Ishikawa (cell line): ENCODE data around the gene EPOP.

ENCODE experiments used
- CEBPB ChIP-seq: IDR thresholded peaks from 2 replicates; pipeline ENCODE4 v1.6.1; 2012
- CREB1 ChIP-seq: IDR thresholded peaks from 2 replicates; pipeline ENCODE4 v1.6.1; 2012; ENCODE audit warnings: low read depth
- EGR1 ChIP-seq: IDR thresholded peaks from 2 replicates; pipeline ENCODE4 v1.6.1; 2012
- EP300 ChIP-seq: IDR thresholded peaks from 2 replicates; pipeline ENCODE4 v1.6.1; 2012; ENCODE audit warnings: borderline replicate concordance
- FOXM1 ChIP-seq: IDR thresholded peaks from 2 replicates; pipeline ENCODE4 v1.6.1; 2012; ENCODE audit warnings: low read depth, borderline replicate concordance
- NFIC ChIP-seq: IDR thresholded peaks from 2 replicates; pipeline ENCODE4 v1.6.1; 2012
- RAD21 ChIP-seq: IDR thresholded peaks from 2 replicates; pipeline ENCODE4 v1.6.1; 2012; ENCODE audit warnings: low read depth
- TAF1 ChIP-seq: IDR thresholded peaks from 2 replicates; pipeline ENCODE4 v1.6.1; 2012; ENCODE audit warnings: low read depth, mild to moderate bottlenecking
- TCF12 ChIP-seq: IDR thresholded peaks from 2 replicates; pipeline ENCODE4 v1.6.1; 2012; ENCODE audit warnings: low read depth
- TEAD4 ChIP-seq: IDR thresholded peaks from 2 replicates; pipeline ENCODE4 v1.6.1; 2012
- YY1 ChIP-seq: IDR thresholded peaks from 2 replicates; pipeline ENCODE4 v1.6.1; 2012; ENCODE audit warnings: low read depth
- ZBTB7A ChIP-seq: IDR thresholded peaks from 2 replicates; pipeline ENCODE4 v1.6.1; 2012; ENCODE audit warnings: low read depth
- TF ChIP-seq, protein P1 (sequence below): IDR thresholded peaks from 2 replicates; pipeline ENCODE4 v1.6.1; 2012
- TF ChIP-seq, protein P2 (sequence below): IDR thresholded peaks from 2 replicates; pipeline ENCODE4 v1.6.1; 2012; ENCODE audit warnings: low read depth, mild to moderate bottlenecking
- TF ChIP-seq, protein P3 (sequence below): IDR thresholded peaks from 2 replicates; pipeline ENCODE4 v1.6.1; 2012

The EPOP gene

DNA sequence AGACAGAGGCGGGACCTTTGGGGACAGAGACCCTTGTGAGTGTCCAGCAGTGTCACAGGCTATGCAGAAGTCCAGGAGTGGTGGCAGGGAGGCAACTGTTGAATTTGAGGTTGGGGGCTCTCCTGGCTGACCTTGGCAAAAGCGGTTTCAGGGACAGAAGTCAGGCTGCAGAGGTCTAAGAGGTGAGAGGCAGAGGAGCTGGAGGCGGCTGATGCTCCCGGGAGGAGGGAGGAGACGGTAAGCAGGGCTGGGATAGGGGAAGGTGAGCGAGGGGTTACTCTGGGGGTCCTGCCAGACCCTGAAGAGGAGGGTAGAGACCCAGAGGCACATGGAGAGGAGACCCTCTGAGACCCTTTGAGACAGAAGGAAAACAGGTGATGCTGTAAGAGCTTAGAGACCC lies 5.2 kb downstream of the EPOP start:
- no peak for TF ChIP-seq YY1
- no peak for TF ChIP-seq EGR1
- no peak for TF ChIP-seq FOXM1
- TF ChIP-seq, protein P1, sequence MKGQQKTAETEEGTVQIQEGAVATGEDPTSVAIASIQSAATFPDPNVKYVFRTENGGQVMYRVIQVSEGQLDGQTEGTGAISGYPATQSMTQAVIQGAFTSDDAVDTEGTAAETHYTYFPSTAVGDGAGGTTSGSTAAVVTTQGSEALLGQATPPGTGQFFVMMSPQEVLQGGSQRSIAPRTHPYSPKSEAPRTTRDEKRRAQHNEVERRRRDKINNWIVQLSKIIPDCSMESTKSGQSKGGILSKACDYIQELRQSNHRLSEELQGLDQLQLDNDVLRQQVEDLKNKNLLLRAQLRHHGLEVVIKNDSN: no peak
- TF ChIP-seq TAF1: no peak
- TF ChIP-seq, protein P2, sequence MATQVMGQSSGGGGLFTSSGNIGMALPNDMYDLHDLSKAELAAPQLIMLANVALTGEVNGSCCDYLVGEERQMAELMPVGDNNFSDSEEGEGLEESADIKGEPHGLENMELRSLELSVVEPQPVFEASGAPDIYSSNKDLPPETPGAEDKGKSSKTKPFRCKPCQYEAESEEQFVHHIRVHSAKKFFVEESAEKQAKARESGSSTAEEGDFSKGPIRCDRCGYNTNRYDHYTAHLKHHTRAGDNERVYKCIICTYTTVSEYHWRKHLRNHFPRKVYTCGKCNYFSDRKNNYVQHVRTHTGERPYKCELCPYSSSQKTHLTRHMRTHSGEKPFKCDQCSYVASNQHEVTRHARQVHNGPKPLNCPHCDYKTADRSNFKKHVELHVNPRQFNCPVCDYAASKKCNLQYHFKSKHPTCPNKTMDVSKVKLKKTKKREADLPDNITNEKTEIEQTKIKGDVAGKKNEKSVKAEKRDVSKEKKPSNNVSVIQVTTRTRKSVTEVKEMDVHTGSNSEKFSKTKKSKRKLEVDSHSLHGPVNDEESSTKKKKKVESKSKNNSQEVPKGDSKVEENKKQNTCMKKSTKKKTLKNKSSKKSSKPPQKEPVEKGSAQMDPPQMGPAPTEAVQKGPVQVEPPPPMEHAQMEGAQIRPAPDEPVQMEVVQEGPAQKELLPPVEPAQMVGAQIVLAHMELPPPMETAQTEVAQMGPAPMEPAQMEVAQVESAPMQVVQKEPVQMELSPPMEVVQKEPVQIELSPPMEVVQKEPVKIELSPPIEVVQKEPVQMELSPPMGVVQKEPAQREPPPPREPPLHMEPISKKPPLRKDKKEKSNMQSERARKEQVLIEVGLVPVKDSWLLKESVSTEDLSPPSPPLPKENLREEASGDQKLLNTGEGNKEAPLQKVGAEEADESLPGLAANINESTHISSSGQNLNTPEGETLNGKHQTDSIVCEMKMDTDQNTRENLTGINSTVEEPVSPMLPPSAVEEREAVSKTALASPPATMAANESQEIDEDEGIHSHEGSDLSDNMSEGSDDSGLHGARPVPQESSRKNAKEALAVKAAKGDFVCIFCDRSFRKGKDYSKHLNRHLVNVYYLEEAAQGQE: no peak
- no peak for TF ChIP-seq CEBPB
- TF ChIP-seq, protein P3, sequence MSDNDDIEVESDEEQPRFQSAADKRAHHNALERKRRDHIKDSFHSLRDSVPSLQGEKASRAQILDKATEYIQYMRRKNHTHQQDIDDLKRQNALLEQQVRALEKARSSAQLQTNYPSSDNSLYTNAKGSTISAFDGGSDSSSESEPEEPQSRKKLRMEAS: no peak
- no peak for TF ChIP-seq TCF12
- TF ChIP-seq NFIC: no peak
- no peak for TF ChIP-seq CREB1
- no peak for TF ChIP-seq TEAD4
- TF ChIP-seq EP300: no peak
- no peak for TF ChIP-seq ZBTB7A
- TF ChIP-seq RAD21: no peak

- TF ChIP-seq CREB1: no peak
- no peak for TF ChIP-seq ZBTB7A
- TF ChIP-seq, protein P3: no peak
- TF ChIP-seq, protein P2: no peak
- no peak for TF ChIP-seq CEBPB
Observed at GRCh38 chr17:38667787-38668122, 7.0 kb downstream of the EPOP start.

GRCh38 chr17:38667099-38667786 lies 7.5 kb downstream of the EPOP start:
- TF ChIP-seq TEAD4 (no peak), RAD21 (peak; percentile 100)

DNA sequence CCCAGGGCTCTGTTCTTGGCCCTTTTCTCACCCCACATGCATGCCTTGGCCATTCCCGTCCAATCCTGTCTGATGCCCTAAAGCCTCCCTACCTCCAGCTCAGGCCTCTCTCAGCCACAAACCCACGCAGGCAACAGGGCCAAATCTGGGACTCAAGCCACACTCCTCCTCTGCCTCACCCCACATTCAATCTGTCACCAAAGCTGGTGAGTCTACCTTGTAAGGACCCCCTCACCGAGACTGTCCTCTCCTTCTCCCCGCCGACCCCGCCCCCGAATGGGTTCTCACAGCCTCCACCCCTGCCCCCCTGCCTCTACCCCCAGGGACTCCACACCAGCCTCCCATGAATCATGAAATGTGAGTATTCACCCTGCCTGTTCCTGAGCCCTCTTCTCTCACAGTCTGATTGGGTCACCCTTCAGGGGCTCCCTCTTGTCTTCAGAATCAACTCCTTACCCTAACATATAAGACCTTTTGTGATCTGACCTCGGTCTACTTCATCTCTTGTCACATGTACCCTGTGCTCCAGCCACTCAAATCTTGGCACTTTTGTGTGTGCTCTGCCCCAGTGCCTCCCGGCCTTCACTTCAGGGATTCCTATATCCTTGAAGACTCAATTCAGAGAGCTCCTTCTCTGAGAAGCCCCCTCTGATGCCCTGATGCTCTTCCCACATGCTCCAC lies 10.7 kb downstream of the EPOP start:
- TF ChIP-seq ZBTB7A (no peak), TEAD4 (no peak), CREB1 (no peak)
- TF ChIP-seq, protein P3: no peak
- TF ChIP-seq, protein P2: no peak

- TF ChIP-seq YY1 (peak; percentile 65; the same call in 1 of the 2 replicates), TEAD4 (peak; percentile 34; the same call in 1 of the 2 replicates), RAD21 (peak; percentile 86), NFIC (no peak)
- TF ChIP-seq, protein P3: peak; percentile 64
Observed at GRCh38 chr17:38663125-38663751, 11.5 kb downstream of the EPOP start.
